Tibial nerve (tissue), 3 donors: Measurements from ENCODE around the gene LLGL1.

Experiments
- CTCF ChIP-seq, 5 experiments: fragments of 200-600 bp in 3 of 5; fragments of 450-650 bp in 2 of 5; sonication (generic) in 3 of 5; IDR thresholded peaks; one replicate each; pipeline ENCODE4 v1.5.1; 2016 to 2019; ENCODE audit warnings: antibody characterized with exemption in 5 of 5, mild to moderate bottlenecking in 3 of 5, moderate library complexity in 2 of 5
- POLR2A ChIP-seq, 2 donors: fragments of 450-650 bp; IDR thresholded peaks; one replicate each; pipeline ENCODE4 v1.6.1; 2017; ENCODE audit warnings: antibody characterized with exemption in 2 of 2, mild to moderate bottlenecking in 2 of 2, moderate library complexity in 2 of 2

- TF ChIP-seq CTCF (IDR thresholded peaks at IDR 0.05) = no peak
- no peak for TF ChIP-seq POLR2A (IDR thresholded peaks at IDR 0.05)
Measured at GRCh38 chr17:18267927-18268711, 42.7 kb downstream of the LLGL1 start.
